ENCODE data around the gene CCDC158. TPM values are rescaled to one million over a fixed set of nuclear protein-coding genes. Genes with fewer than 3 reads are reported as not detected.

Gene CCDC158
- 0.14 and 0.18 TPM in 2 replicates for total RNA-seq

DNA sequence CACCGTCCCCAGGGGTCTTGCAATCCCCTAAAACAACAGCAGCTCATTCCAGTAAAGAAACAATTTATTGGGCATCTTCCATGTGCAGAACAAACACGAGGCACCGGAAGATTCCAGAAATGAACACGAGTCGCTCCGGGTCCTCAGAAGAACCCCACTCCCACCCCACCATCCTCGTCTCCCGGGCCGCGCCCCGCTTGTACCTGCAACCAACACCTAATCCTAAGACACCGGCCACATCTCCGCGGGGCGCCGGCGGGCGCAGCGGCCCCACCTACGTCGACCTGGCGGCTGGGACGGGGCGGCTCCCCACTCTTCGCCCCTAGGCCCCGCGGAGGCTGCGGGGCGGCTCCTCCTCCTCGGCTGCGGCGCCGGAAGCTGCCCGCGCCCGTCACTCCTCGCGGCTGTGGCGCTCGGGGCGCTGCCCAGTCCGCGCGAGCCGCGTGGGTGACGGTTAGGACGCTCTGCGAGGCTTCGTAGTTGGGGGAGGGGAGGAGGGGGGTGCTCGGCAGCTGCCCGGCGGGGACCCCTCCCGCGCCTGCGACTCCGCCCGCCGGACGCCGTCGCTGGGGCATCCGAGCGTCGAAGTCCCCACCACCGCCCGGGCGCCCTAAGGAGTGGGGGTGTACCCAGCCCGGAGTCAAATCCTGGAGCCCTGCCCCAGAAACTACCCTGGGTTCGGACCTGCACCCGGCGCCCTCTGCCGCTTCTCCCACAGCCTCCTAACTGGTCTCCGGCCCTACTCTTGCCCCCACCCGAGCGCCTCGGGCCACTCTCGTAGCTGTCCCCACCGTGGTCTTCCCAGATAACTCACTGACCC is at the start of gene CCDC158:
TSS of gene CCDC158 (minus strand) at position 380 of the 820 bp plus-strand sequence. CDS start 17,934 bp downstream, outside the sequence.

DNA sequence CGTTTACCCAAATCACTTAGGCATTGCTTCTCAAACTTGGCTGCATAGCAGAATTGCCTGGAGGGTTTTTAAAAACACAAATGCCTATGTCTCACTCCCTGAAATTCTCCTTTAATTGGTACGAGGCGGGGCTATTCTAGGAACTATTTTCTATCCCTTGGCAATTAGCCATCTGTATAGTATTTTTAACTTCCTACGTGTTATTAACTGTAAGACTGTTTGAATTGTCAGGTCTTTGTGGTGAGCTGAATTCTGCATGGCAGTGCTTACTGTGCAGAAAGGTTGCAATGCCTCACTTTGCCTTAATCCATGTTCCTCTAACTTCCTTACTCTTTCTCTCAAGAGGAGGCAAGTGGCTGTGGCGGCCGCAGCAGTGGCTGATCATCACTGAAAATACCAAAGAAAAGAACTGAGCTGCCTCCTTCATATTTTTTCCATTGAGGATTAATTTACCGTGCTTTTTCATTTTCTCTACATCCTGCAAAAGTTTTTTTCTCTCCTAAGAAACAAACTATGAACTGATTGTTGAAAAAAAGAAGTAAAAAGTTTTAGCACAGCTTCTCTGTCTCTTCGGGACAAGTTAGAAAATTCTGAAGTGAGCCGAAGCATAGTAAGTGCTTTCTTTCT is 14.1 kb upstream of the CCDC158 start, which contains the start of gene SHROOM3:
TSS of gene SHROOM3 (plus strand) at position 329 of the 627 bp plus-strand sequence. CDS start 824 bp downstream, outside the sequence.

DNA sequence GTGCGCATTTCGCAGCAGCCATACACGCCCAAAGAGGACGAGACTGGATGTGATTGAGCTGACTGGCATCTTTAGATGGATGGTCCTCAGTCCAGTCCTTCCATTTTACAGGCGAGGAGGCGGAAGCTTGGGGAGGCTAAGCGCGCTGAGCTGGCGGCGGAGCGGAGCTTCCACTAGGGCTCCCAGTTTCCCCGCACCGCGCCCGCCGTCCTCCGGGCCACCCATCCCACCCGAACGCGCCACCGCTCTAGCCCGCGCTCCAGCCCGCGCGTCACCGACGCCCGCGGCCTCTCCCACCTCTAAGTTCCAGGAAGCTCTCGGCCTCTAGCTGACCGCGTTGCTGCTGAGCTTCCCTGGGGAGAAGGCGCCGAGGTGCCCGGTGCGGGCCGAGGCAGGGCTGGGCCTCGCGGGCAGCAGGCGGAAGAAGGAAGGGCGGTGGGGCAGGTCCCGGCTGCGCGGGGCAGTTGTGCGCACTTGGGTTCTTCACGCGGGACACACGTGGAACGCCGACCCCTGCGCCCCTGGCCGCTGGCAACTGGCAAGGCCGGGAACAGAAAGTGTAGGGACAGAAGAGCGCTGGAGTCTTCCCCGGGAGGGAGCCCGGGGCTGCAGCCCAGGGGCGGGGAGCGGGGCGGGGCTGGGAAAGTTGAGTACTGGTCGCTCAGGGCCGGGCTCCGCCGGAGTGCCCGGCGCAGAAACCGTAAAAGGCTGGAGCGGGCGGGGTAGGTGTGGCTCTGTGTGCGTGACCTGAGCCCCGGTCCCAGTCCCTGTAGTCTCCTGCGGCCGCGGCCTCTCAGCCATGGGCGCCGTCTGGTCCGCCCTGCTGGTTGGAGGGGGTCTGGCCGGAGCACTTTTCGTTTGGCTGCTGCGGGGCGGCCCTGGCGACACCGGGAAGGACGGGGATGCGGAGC is 114.7 kb downstream of the CCDC158 start, which contains the start of gene STBD1:
TSS of gene STBD1 (plus strand) at position 763 of the 911 bp plus-strand sequence. CDS start at position 800, 37 bp downstream.

Other genes starting within 250 kb of the CCDC158 start
- 315 and 349 TPM in 2 replicates for gene SCARB2, start 207.3 kb downstream of the CCDC158 start, total RNA-seq
- gene FAM47E, start 169.4 kb downstream of the CCDC158 start, total RNA-seq = 0.28 and 1.4 TPM in 2 replicates
- gene STBD1, start 114.4 kb downstream of the CCDC158 start, total RNA-seq = 7.0 and 10.9 TPM in 2 replicates
- gene SHROOM3, start 14.1 kb upstream of the CCDC158 start, total RNA-seq = 0.92 and 1.6 TPM in 2 replicates

Measured in smooth muscle cell of bladder (primary cell).